Large intestine (tissue), 12 donors: ENCODE measurements around the gene COA4. TPM values are rescaled to one million over a fixed set of nuclear protein-coding genes. Genes with fewer than 3 reads are reported as not detected.
A peak's percentile ranks its signal among the peaks of the same experiment; 100 is the strongest.

Experiments
- DNase-seq, 2 donors: peaks; one replicate each; pipeline versions ENCODE4 v3.0.0 to v3.0.0-alpha.2; 2013
- H3K27ac ChIP-seq: one replicate; pipeline ENCODE4 v1.5.1; 2013; ENCODE audit warnings: low read length
- H3K27me3 ChIP-seq: 2 replicates; pipeline ENCODE4 v1.6.1; 2013; ENCODE audit warnings: low read length; ENCODE audit not compliant: control insufficient read depth, insufficient read depth
- H3K36me3 ChIP-seq: 2 replicates; pipeline ENCODE4 v1.6.1; 2013; ENCODE audit warnings: low read length; ENCODE audit not compliant: control insufficient read depth, insufficient read depth
- H3K4me1 ChIP-seq: one replicate; pipeline ENCODE4 v1.6.1; 2013; ENCODE audit warnings: low read length; ENCODE audit not compliant: control insufficient read depth, insufficient read depth
- H3K4me3 ChIP-seq: one replicate; pipeline ENCODE4 v1.5.1; 2013; ENCODE audit warnings: low read length
- H3K9me3 ChIP-seq: one replicate; pipeline ENCODE4 v1.6.1; 2013; ENCODE audit warnings: mild to moderate bottlenecking, low read depth, low read length, moderate library complexity; ENCODE audit not compliant: control insufficient read depth
- WGBS: methylation state at CpG from one replicate; pipeline ENCODE4 v1.1.5; 2013; ENCODE audit warnings: low lambda C conversion rate; ENCODE audit not compliant: insufficient coverage; 5-methylcytosine and 5-hydroxymethylcytosine counted together
- long read RNA-seq, 11 donors: transcript quantifications; one replicate each; lab custom pipeline, GENCODE V29; 2026
- polyA plus RNA-seq: library from polyadenylated mRNA; unstranded; fragments of 120-200 nt; gene quantifications from one replicate; pipeline ENCODE4 v1.2.1, GENCODE V29; 2013

COA4 gene
- polyA plus RNA-seq = 84.9 TPM
- long read RNA-seq, donor 1, transcript COA4-201 (2 exons, 960 nt) = major isoform, 29 of 31 reads
- long read RNA-seq, donor 1, partial matches to known transcripts = 0 of 31 reads
- long read RNA-seq, donor 1, other reads (novel, unspliced or antisense) = 0 of 31 reads
- long read RNA-seq, donor 2, transcript COA4-206 (2 exons, 922 nt) = minor isoform, 6 of 106 reads
- long read RNA-seq, donor 2, transcript COA4-201 (2 exons, 960 nt) = major isoform, 53 of 106 reads
- long read RNA-seq, donor 2, partial matches to known transcripts = 36 of 106 reads
- long read RNA-seq, donor 2, other reads (novel, unspliced or antisense) = 10 of 106 reads
- long read RNA-seq, donor 3 = 0 reads
- long read RNA-seq, donor 4, transcript COA4-201 (2 exons, 960 nt) = major isoform, 12 of 13 reads
- long read RNA-seq, donor 4, partial matches to known transcripts = 0 of 13 reads
- long read RNA-seq, donor 4, other reads (novel, unspliced or antisense) = 0 of 13 reads
- long read RNA-seq, donor 5, transcript COA4-201 (2 exons, 960 nt) = major isoform, 24 of 25 reads
- long read RNA-seq, donor 5, partial matches to known transcripts = 0 of 25 reads
- long read RNA-seq, donor 5, other reads (novel, unspliced or antisense) = 0 of 25 reads
- long read RNA-seq, donor 6, transcript COA4-201 (2 exons, 960 nt) = major isoform, 54 of 57 reads
- long read RNA-seq, donor 6, partial matches to known transcripts = 0 of 57 reads
- long read RNA-seq, donor 6, other reads (novel, unspliced or antisense) = 0 of 57 reads
- long read RNA-seq, donor 7, transcript COA4-201 (2 exons, 960 nt) = major isoform, 19 of 20 reads
- long read RNA-seq, donor 7, partial matches to known transcripts = 0 of 20 reads
- long read RNA-seq, donor 7, other reads (novel, unspliced or antisense) = 0 of 20 reads
- long read RNA-seq, donor 8, transcript COA4-201 (2 exons, 960 nt) = major isoform, 67 of 73 reads
- long read RNA-seq, donor 8, transcript COA4-206 (2 exons, 922 nt) = minor isoform, 5 of 73 reads
- long read RNA-seq, donor 8, partial matches to known transcripts = 0 of 73 reads
- long read RNA-seq, donor 8, other reads (novel, unspliced or antisense) = 0 of 73 reads
- long read RNA-seq, donor 9, transcript COA4-201 (2 exons, 960 nt) = major isoform, 54 of 77 reads
- long read RNA-seq, donor 9, transcript COA4-206 (2 exons, 922 nt) = minor isoform, 6 of 77 reads
- long read RNA-seq, donor 9, partial matches to known transcripts = 14 of 77 reads
- long read RNA-seq, donor 9, other reads (novel, unspliced or antisense) = 0 of 77 reads
- long read RNA-seq, donor 10, transcript COA4-201 (2 exons, 960 nt) = major isoform, 57 of 68 reads
- long read RNA-seq, donor 10, partial matches to known transcripts = 8 of 68 reads
- long read RNA-seq, donor 10, other reads (novel, unspliced or antisense) = 0 of 68 reads
- long read RNA-seq, donor 11, transcript COA4-201 (2 exons, 960 nt) = major isoform, 45 of 47 reads
- long read RNA-seq, donor 11, partial matches to known transcripts = 0 of 47 reads
- long read RNA-seq, donor 11, other reads (novel, unspliced or antisense) = 0 of 47 reads

- H3K4me1 ChIP-seq = peaks cover 21% of the 10 kb centered on the region
- no CpG with 5 or more reads among the region's 57 CpGs for WGBS
Observed at GRCh38 chr11:73876424-73877310, at the start of gene COA4, which contains the start of gene PAAF1. COA4 (minus strand) TSS chr11:73876846; CDS start chr11:73873378, 3,468 bp downstream. PAAF1 (plus strand) TSS chr11:73876999; CDS start chr11:73877022, 23 bp downstream.

GRCh38 chr11:73921180-73921579, 44.5 kb upstream of the COA4 start:
- no peaks in the 10 kb centered on the region for H3K4me1 ChIP-seq
- no peak overlapping the region for H3K4me3 ChIP-seq
- no peak for DNase-seq
- H3K36me3 ChIP-seq = peaks cover 40% of the 10 kb centered on the region
- no peak overlapping the region for H3K27ac ChIP-seq
- H3K9me3 ChIP-seq = no peaks in the 10 kb centered on the region
- H3K27me3 ChIP-seq = no peaks in the 10 kb centered on the region
- WGBS = 100% methylated on average over 1 of the region's 4 CpGs

More at GRCh38 chr11:73876424-73877310, at the start of gene COA4, which contains the start of gene PAAF1:
- DNase-seq = peak; percentile 97 to 99
- no peaks in the 10 kb centered on the region for H3K9me3 ChIP-seq
- H3K36me3 ChIP-seq = peaks cover 31% of the 10 kb centered on the region
- peak within 1 kb of the TSS; percentile 97 for H3K27ac ChIP-seq
- H3K27me3 ChIP-seq = no peaks in the 10 kb centered on the region
- H3K4me3 ChIP-seq = peak within 1 kb of the TSS; percentile 70

GRCh38 chr11:73916435-73916834, 39.8 kb upstream of the COA4 start:
- no peaks in the 10 kb centered on the region for H3K27me3 ChIP-seq
- DNase-seq = peak in 1 of 2 donors; percentile 58

GRCh38 chr11:73914284-73914683, 37.6 kb upstream of the COA4 start:
- Histone ChIP-seq H3K36me3 (peaks cover 51% of the 10 kb centered on the region), H3K27ac (peak overlapping the region; percentile 2), H3K4me1 (peaks cover 21% of the 10 kb centered on the region), H3K27me3 (no peaks in the 10 kb centered on the region), H3K9me3 (no peaks in the 10 kb centered on the region), H3K4me3 (no peak overlapping the region)
- WGBS = no CpG with 5 or more reads among the region's 4 CpGs
- DNase-seq = peak in 1 of 2 donors; percentile 52

More at GRCh38 chr11:73916435-73916834, 39.8 kb upstream of the COA4 start:
- H3K36me3 ChIP-seq = peaks cover 42% of the 10 kb centered on the region
- no peak overlapping the region for H3K4me3 ChIP-seq
- H3K4me1 ChIP-seq = peaks cover 16% of the 10 kb centered on the region
- H3K27ac ChIP-seq = peak overlapping the region; percentile 24
- H3K9me3 ChIP-seq = no peaks in the 10 kb centered on the region
- WGBS = no CpG with 5 or more reads among the region's 1 CpG

GRCh38 chr11:73913472-73913871, 36.8 kb upstream of the COA4 start:
- Histone ChIP-seq H3K9me3 (no peaks in the 10 kb centered on the region), H3K4me3 (no peak overlapping the region), H3K36me3 (peaks cover 46% of the 10 kb centered on the region), H3K27me3 (no peaks in the 10 kb centered on the region), H3K27ac (no peak overlapping the region), H3K4me1 (peaks cover 21% of the 10 kb centered on the region)
- DNase-seq = no peak

GRCh38 chr11:73912026-73912425, 35.4 kb upstream of the COA4 start:
- H3K4me3 ChIP-seq = no peak overlapping the region
- H3K27me3 ChIP-seq = no peaks in the 10 kb centered on the region
- 100% methylated on average over 1 of the region's 2 CpGs for WGBS
- no peaks in the 10 kb centered on the region for H3K9me3 ChIP-seq
- H3K4me1 ChIP-seq = peaks cover 21% of the 10 kb centered on the region
- peak overlapping the region; percentile 64 for H3K27ac ChIP-seq
- DNase-seq = peak; percentile 35 to 79
- peaks cover 42% of the 10 kb centered on the region for H3K36me3 ChIP-seq

- Histone ChIP-seq H3K4me1 (peaks cover 9% of the 10 kb centered on the region), H3K27ac (no peak overlapping the region), H3K36me3 (peaks cover 35% of the 10 kb centered on the region), H3K4me3 (no peak overlapping the region), H3K27me3 (no peaks in the 10 kb centered on the region), H3K9me3 (no peaks in the 10 kb centered on the region)
- no CpG with 5 or more reads among the region's 4 CpGs for WGBS
- DNase-seq = no peak
Observed at GRCh38 chr11:73907191-73907590, 30.5 kb upstream of the COA4 start.

GRCh38 chr11:73902303-73902702, 25.7 kb upstream of the COA4 start:
- Histone ChIP-seq H3K9me3 (no peaks in the 10 kb centered on the region), H3K27me3 (no peaks in the 10 kb centered on the region), H3K4me1 (no peaks in the 10 kb centered on the region), H3K36me3 (peaks cover 34% of the 10 kb centered on the region), H3K27ac (no peak overlapping the region), H3K4me3 (no peak overlapping the region)
- no peak for DNase-seq
- no CpG with 5 or more reads among the region's 1 CpG for WGBS
